Measurements from ENCODE around the gene OFD1. TPM values are rescaled to one million over a fixed set of nuclear protein-coding genes. Genes with fewer than 3 reads are reported as not detected.
A peak's percentile ranks its signal among the peaks of the same experiment; 100 is the strongest.

OFD1 gene
- total and polyA plus RNA-seq, 2 of the 8 experiments (the other 6 are each of a cell fraction or from before 2014, with no cell fraction given) = 8.0 to 23.4 TPM

GRCh38 chrX:13688958-13689740 lies 45.4 kb upstream of the OFD1 start, which contains the start of gene RAB9A (continued):
- no peak for TF ChIP-seq CBX8 (IDR thresholded peaks at IDR 0.05; ENCODE audit: borderline replicate concordance, low read depth, low read length)
- TF ChIP-seq GABPA (IDR thresholded peaks at IDR 0.05; ENCODE audit: borderline replicate concordance, insufficient read depth, low read length) = no peak
- TF ChIP-seq POLR2AphosphoS5 (IDR thresholded peaks at IDR 0.05; ENCODE audit: low read depth, low read length) = peak; percentile 69; the same call in 1 of the 2 replicates
- TF ChIP-seq EZH2 (IDR thresholded peaks at IDR 0.05; ENCODE audit: low read depth, low read length, severe bottlenecking) = no peak
- peak; percentile 64 for TF ChIP-seq ASH2L (IDR thresholded peaks at IDR 0.05; ENCODE audit: low read length)

All from H1 (cell line).